ENCODE results near the gene GUK1. TPM values are rescaled to one million over a fixed set of nuclear protein-coding genes. Genes with fewer than 3 reads are reported as not detected.

The GUK1 gene
- total RNA-seq, 4 donors from 2014 or later: 234 to 504 (median 299) TPM

DNA sequence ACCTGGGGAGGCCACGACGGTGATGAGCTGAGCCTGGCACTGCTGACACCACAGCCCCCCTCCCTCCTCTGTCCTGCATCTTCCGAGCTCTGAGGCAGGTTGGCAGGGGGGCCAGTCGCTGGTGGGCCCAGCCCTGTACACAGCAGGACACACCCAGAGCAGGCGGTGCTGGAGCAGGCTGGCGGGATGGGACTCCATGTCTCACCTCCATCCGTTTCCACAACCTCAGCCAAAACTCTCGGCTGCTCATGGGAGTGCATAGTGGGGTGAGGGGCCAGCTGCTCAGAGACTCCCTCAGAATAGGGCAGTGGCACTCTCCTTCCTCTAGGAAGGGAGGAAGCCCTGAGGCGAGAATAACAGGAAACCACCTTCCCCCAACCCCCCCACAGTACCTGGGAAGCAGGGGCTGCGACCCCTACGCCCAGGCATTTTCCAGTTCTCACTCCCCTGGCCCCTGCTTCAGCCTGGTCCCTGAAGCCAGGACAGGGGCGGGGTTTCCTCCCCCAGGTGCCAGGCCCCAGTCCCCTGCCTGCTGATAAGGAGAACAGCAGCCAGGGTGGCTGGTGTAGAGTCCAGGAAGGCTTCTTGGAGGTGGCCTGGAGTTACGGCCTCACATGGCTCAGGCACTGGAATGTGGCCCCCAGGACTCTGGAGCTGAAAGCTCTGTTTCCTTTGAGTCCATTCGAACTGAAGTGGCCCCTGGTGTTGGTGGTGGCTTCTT, 22.4 kb downstream of the GUK1 start:
- no CpG with 5 or more reads among the region's 14 CpGs for WGBS, 2 donors (ENCODE audit: low coverage in 1 of 2)
- ATAC-seq: no peak
- H3K27ac ChIP-seq: peak overlapping the region in 3 of 4 donors; percentile 52 to 100 (median 58)
- H3K9me3 ChIP-seq: no peaks in the 10 kb centered on the region
- no peaks in the 10 kb centered on the region for H3K36me3 ChIP-seq
- peaks cover 0 to 74% (median 9%) of the 10 kb centered on the region in 3 donors for H3K4me1 ChIP-seq
- H3K27me3 ChIP-seq: peaks cover 20% of the 10 kb centered on the region
- H3K4me3 ChIP-seq: no peak overlapping the region
- no peak for TF ChIP-seq EP300 (IDR thresholded peaks at IDR 0.05)
- no peak for TF ChIP-seq POLR2A (IDR thresholded peaks at IDR 0.05)

DNA sequence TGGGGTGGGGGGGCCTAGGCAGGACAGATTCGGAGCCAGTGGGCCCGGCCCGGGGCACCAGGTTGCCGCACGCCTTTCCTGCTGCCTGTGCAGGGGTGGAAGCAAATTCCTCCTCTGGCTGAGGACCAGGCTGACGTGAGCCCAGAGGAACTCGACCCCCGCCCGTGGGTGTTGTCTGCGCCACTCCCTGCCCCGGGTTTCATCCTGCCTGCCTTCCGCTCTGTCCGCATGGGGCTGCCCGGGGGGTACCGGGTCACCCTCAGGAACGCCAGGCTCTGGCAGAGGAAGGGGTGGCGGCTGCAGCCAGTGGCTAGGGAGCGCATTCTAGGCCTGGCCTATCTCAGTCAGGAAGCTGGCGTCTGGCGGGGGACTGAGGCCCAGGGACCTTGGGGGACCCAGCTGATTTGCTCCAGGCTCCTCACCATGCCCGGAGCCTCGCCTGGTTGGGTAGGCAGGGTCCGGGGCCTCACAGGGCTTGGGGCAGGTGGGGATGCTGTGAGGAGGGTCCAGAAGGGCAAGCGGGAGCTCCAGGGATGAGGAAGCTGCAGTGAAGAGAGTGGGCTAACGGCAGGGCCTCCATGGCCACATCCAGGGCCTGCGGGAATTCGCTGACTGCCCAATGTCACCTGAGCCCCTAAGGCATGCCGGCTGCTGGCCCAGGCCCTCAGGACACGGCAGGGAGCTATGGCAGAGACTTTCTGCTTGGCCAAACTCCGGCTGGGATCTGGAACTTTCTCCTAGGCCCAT, 23.1 kb downstream of the GUK1 start:
- TF ChIP-seq POLR2A (IDR thresholded peaks at IDR 0.05) (no peak), CTCF (IDR thresholded peaks at IDR 0.05) (no peak)
- Histone ChIP-seq H3K27me3 (peaks cover 20% of the 10 kb centered on the region), H3K4me1 (peaks cover 0 to 75% (median 9%) of the 10 kb centered on the region in 3 donors), H3K27ac (peak overlapping the region in 3 of 4 donors; percentile 52 to 100 (median 58)), H3K9me3 (no peaks in the 10 kb centered on the region), H3K4me3 (no peak overlapping the region), H3K36me3 (no peaks in the 10 kb centered on the region)
- WGBS, 2 donors (ENCODE audit: low coverage in 1 of 2): 100% methylated on average over 3 of the region's 30 CpGs; no CpG with 5 or more reads in 1 of the 2 donors
- ATAC-seq: no peak

GRCh38 chr1:228163776-228164519, 23.9 kb downstream of the GUK1 start:
- no peaks in the 10 kb centered on the region for H3K9me3 ChIP-seq
- H3K4me1 ChIP-seq: peaks cover 0 to 71% (median 9%) of the 10 kb centered on the region in 3 donors
- 90 to 96% methylated on average over 4 of the region's 10 CpGs for WGBS, 2 donors (ENCODE audit: low coverage in 1 of 2)
- H3K36me3 ChIP-seq: no peaks in the 10 kb centered on the region
- peaks cover 20% of the 10 kb centered on the region for H3K27me3 ChIP-seq
- no peak overlapping the region for H3K4me3 ChIP-seq
- peak overlapping the region in 3 of 4 donors; percentile 99 to 100 (median 99) for H3K27ac ChIP-seq
- TF ChIP-seq EP300 (IDR thresholded peaks at IDR 0.05) (no peak), CTCF (IDR thresholded peaks at IDR 0.05) (no peak), POLR2AphosphoS5 (IDR thresholded peaks at IDR 0.05) (no peak), POLR2A (IDR thresholded peaks at IDR 0.05) (no peak)
- no peak for ATAC-seq

DNA sequence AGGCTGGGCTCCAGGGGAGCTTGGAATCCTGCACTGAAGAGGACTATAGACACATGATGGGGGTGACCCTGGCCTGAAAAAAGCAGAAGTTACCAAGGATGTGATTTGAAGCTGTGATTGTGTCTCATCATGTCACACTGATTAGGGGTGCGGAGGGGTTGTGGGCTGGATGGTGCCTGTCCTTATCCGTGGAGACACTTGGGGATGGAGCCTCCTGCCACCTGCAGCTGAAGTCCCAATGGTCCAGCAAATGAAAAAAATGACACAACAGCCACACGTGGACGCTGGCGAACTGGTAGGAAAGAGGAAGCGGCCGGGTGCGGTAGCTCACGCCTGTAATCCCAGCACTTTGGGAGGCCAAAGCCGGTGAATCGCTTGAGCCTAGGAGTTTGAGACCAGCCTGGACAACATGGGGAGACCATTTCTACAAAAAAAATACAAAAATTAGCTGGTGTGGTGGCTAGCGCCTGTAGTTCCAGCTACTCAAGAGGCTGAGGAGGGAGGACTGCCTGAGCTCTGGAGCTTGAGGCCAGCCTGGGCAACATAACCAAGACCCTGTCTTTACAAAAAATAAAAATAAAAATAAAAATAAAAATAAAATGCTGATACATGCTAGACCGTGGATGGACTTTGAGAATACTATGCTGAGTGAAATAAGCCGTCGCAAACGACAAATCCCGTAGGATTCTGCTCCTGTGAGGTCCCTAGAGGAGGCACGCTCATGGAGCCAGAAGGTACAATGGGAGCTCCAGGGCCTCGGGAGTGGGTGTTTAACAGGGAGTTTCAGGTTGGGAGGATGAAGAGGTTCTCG, 24.7 kb downstream of the GUK1 start:
- Histone ChIP-seq H3K4me3 (peak overlapping the region; percentile 21 to 87), H3K4me1 (peaks cover 0 to 63% (median 9%) of the 10 kb centered on the region in 3 donors), H3K27ac (peak overlapping the region; percentile 48 to 100 (median 99)), H3K27me3 (peaks cover 20% of the 10 kb centered on the region), H3K36me3 (no peaks in the 10 kb centered on the region), H3K9me3 (no peaks in the 10 kb centered on the region)
- WGBS, 2 donors (ENCODE audit: low coverage in 1 of 2): 40 to 46% methylated on average over 3 to 18 of the region's 20 CpGs
- TF ChIP-seq POLR2AphosphoS5 (IDR thresholded peaks at IDR 0.05) (no peak), POLR2A (IDR thresholded peaks at IDR 0.05) (no peak), EP300 (IDR thresholded peaks at IDR 0.05) (no peak), CTCF (IDR thresholded peaks at IDR 0.05) (no peak)
- ATAC-seq: peak; percentile 0

Measured in gastroesophageal sphincter (tissue), 4 donors.